Measurements from ENCODE around the gene DIABLO. TPM values are rescaled to one million over a fixed set of nuclear protein-coding genes. Genes with fewer than 3 reads are reported as not detected.
"Not testable (repeated sequence)": the region's sequence is repeated elsewhere in the genome, so short reads cannot be mapped to it uniquely, and the experiment has no call there.

DIABLO gene
- total RNA-seq, 1 donor from 2014 or later, result 54.8 TPM

DNA sequence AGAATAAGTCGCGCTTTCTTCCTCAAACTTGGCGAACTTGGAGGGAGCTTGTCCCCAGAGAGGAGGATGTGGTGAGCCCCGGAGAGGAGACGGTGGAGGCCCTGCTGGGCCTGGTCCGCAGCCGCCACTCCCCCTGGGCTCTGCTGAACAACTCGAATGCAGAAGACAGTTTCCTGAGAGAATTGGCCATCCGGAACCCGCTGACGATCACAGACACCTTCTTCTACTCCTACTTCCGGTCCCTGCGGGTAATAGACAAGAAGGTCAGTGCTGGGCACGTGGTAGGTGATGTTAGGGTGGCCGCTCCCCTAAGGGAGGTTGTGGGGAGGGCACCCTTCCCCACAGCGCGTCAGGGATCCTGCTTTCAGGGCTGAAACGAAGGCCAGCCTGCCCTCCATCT lies 41.3 kb downstream of the DIABLO start:
- peaks cover 0 to 2% of the 10 kb centered on the region in 2 donors for H3K4me1 ChIP-seq
- no peaks in the 10 kb centered on the region for H3K9me3 ChIP-seq
- no peaks in the 10 kb centered on the region for H3K36me3 ChIP-seq
- H3K27ac ChIP-seq, result no peak overlapping the region
- no peak for DNase-seq (ENCODE audit: low spot score in 2 of 2)
- TF ChIP-seq CTCF (IDR thresholded peaks at IDR 0.05), result no peak
- intact Hi-C loops (cut with DNase I), result no loop called here
- no peaks in the 10 kb centered on the region for H3K27me3 ChIP-seq
- H3K4me3 ChIP-seq, result no peak overlapping the region

GRCh38 chr12:122183588-122183940 lies 42.3 kb downstream of the DIABLO start:
- DNase-seq (ENCODE audit: low spot score in 2 of 2), result no peak
- H3K4me3 ChIP-seq, result peak overlapping the region; percentile 53 to 72
- no peaks in the 10 kb centered on the region for H3K9me3 ChIP-seq
- H3K36me3 ChIP-seq, result no peaks in the 10 kb centered on the region
- no peaks in the 10 kb centered on the region for H3K27me3 ChIP-seq
- no peak for TF ChIP-seq CTCF (IDR thresholded peaks at IDR 0.05)
- H3K4me1 ChIP-seq, result peaks cover 0 to 2% of the 10 kb centered on the region in 2 donors
- intact Hi-C loops (cut with DNase I), result no loop called here
- H3K27ac ChIP-seq, result no peak overlapping the region

DNA sequence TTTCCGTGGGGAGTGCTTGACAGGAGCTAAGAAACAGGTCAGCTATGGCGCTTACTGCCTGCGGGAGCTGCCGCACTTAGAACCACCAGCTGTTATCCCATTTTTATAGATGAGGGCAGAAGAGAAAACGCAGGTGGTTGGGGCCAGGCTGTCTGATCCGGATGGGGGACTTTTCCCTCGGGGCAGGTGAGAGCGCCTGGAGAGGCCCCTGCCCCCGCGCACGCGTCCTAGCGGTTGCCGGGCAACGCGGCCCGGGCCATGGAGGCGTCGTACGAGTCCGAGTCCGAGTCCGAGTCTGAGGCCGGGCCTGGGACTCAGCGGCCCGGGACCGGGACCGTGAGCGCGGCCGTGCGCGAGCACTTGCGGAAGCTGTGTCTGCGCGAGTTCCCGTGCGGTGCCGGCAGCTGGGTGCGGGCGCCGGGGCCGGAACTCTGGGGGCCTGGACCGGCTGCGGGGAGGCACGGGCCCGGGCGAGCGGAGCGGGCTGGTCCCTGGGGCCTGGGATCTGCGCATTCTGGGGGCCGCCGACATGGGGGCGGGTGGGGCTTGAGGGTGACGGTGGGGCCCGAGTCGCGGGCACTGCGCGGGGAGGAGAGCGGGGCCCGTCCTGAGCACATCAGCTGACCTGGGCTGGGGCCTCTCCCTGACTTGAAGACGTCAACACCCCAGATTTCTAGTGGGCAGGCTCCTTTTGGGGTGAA lies 42.8 kb downstream of the DIABLO start, which contains the start of gene LRRC43:
Gene LRRC43, plus strand, starts transcription at position 237 of the 701 bp plus-strand sequence. Its CDS starts 22 bp downstream, at position 259.
- peak within 1 kb of the TSS; percentile 53 to 72 for H3K4me3 ChIP-seq
- DNase-seq (ENCODE audit: low spot score in 2 of 2), result no peak
- peaks cover 0 to 2% of the 10 kb centered on the region in 2 donors for H3K4me1 ChIP-seq
- intact Hi-C loops (cut with DNase I), result no loop called here
- no peaks in the 10 kb centered on the region for H3K9me3 ChIP-seq
- TF ChIP-seq CTCF (IDR thresholded peaks at IDR 0.05), result no peak
- H3K27ac ChIP-seq, result no peak within 1 kb of the TSS
- no peaks in the 10 kb centered on the region for H3K36me3 ChIP-seq
- no peaks in the 10 kb centered on the region for H3K27me3 ChIP-seq

- H3K4me1 ChIP-seq; H3K9me3 ChIP-seq; H3K4me3 ChIP-seq; H3K36me3 ChIP-seq; intact Hi-C loops (cut with DNase I); H3K27ac ChIP-seq; DNase-seq (ENCODE audit: low spot score in 2 of 2); H3K27me3 ChIP-seq: not testable (repeated sequence)
Observed at GRCh38 chr12:122176473-122176872, 49.4 kb downstream of the DIABLO start.

DNA sequence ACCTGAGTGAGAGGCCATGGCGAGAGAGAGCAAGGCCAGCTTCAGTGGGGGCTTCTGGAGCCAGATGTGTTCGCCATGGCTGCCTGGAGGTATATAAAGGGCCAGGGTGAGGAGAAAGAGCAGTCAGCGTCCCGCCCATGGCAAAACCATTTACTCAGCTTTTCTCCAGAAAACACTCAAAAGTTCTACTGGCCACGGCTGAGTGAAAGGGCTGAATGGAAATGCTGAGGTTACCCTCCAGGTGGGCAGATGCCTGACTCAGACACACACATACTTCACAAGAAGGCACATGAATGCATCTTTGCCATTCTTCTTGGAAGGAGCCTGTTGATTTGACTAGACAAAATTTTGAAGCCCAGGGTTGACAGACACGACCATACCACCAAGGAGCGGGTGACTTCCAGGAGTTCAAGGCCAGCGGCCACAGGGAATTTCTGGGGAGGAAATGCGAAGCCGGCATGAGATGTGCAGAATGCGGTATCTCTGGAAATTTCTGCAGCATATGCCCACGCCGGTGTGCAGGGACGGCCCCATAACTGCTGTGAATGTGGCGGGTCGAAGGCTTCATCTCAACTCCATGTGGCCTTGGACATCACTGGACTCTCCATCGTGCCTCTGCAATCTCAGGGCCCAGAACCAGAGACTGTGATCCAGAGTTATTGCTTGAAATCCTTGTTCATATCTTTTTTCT lies 51.6 kb downstream of the DIABLO start, which contains the start of gene IL31:
Gene IL31, minus strand, starts transcription at position 67 of the 691 bp plus-strand sequence. Its CDS starts 49 bp downstream, at position 18.
- no peak for DNase-seq (ENCODE audit: low spot score in 2 of 2)
- no peaks in the 10 kb centered on the region for H3K36me3 ChIP-seq
- H3K27me3 ChIP-seq, result no peaks in the 10 kb centered on the region
- H3K9me3 ChIP-seq, result no peaks in the 10 kb centered on the region
- no peaks in the 10 kb centered on the region for H3K4me1 ChIP-seq
- intact Hi-C loops (cut with DNase I), result no loop called here
- no peak within 1 kb of the TSS for H3K4me3 ChIP-seq
- no peak within 1 kb of the TSS for H3K27ac ChIP-seq
- TF ChIP-seq CTCF (IDR thresholded peaks at IDR 0.05), result no peak

- no peak for TF ChIP-seq CTCF (IDR thresholded peaks at IDR 0.05)
- intact Hi-C loops (cut with DNase I), result no loop called here
- no peaks in the 10 kb centered on the region for H3K36me3 ChIP-seq
- no peaks in the 10 kb centered on the region for H3K9me3 ChIP-seq
- DNase-seq (ENCODE audit: low spot score in 2 of 2), result no peak
- H3K27ac ChIP-seq, result no peak overlapping the region
- no peak overlapping the region for H3K4me3 ChIP-seq
- no peaks in the 10 kb centered on the region for H3K4me1 ChIP-seq
- H3K27me3 ChIP-seq, result no peaks in the 10 kb centered on the region
Observed at GRCh38 chr12:122172262-122172939, 53.5 kb downstream of the DIABLO start.

All from ascending aorta (tissue), 2 donors.